HG03066 (cell line): ENCODE measurements around the gene MAFB.

ENCODE experiments used
- ATAC-seq: cut with Tn5 transposase; IDR thresholded peaks from one replicate; pipeline ENCODE4 v1.9.1; 2021; ENCODE audit warnings: low read depth; ENCODE audit not compliant: unreplicated experiment

Gene MAFB

DNA sequence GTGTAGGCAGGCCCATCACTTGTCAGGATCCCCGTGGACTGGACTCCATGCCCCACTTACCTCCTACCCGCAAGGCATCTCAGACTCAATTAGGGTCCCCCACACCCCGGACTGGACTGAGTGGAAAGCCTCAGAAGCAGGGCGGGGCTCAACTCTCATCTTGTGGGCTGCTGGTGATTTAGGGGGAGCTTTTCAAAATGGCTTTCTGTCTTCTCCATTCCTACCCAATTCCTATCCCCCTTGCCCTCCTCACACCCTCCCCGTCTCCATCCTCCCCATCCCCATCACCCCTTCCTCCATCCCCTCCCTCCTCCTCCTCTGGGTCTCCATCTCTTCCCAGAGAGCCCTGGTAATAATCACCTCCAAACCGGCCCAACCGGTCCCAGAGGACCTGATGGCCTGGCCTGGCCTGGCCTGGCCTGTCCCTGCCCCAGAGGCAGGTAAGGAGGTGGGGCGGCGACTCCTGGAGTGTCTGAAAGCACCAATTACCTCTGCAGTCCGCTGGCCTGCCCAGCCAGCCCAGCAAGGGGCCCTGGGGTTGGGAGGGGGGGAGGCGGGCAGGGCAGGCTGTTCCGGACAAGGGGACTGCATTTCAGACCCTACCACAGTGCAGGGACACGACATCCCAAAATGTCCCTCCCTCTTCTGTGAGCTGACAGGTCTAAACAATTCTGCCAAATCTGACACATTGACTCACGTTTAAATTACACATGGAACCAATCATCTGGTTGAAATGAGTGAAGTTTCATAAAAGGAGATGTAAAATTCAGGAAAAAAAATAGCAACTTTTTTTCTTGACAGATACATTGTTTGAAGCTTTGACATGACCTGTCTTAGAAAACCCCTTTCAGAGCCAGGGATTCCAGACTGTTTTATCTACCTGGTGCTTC is 24.8 kb downstream of the MAFB start:
- no peak for ATAC-seq

- ATAC-seq = no peak
Observed at GRCh38 chr20:40663304-40663790, 25.7 kb downstream of the MAFB start.

GRCh38 chr20:40659567-40659966 is 29.5 kb downstream of the MAFB start:
- no peak for ATAC-seq

DNA sequence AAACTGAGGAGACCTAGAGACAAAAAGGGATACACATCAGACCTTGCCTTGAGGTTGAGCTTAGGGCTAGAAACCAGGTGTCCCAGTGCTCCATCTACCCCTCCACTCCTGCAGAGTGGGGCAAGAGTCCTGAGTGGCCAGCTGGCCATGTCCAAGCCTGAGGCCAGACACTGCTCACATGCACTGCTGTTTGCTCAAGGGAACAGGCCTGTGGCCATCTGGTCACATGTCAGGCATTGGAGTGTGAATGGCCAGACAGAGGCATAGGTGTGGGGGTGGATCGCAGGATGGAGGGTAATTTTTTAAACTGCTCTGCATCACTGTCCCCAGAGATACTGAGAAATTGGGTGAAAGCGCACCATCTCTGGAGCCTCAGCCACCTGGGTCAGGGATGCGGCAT is 30.5 kb downstream of the MAFB start:
- no peak for ATAC-seq

- no peak for ATAC-seq
Observed at GRCh38 chr20:40657526-40657925, 31.5 kb downstream of the MAFB start.

DNA sequence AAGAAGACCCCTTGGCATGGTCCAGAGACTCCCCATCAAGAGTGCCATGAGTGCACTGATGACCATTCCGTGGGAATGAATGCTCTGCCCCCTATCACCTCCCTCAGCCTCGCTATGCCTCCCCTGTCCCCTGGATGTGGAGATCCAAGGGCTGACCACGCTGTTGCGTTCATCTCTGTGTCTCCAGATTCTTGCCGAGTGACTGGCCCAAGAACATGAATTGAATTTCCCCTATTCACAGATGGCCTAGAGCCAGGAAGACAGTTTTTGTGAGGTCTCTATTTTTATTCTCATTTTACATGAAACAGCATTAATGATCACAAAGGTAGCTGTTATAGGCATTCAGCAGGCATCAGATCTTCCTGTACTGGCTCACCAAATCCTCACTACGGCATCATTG is 33.6 kb downstream of the MAFB start:
- ATAC-seq = no peak

GRCh38 chr20:40654876-40655275 is 34.2 kb downstream of the MAFB start:
- ATAC-seq = no peak

GRCh38 chr20:40652441-40652987 is 36.5 kb downstream of the MAFB start:
- no peak for ATAC-seq

- ATAC-seq = no peak
Observed at GRCh38 chr20:40651151-40651550, 37.9 kb downstream of the MAFB start.

DNA sequence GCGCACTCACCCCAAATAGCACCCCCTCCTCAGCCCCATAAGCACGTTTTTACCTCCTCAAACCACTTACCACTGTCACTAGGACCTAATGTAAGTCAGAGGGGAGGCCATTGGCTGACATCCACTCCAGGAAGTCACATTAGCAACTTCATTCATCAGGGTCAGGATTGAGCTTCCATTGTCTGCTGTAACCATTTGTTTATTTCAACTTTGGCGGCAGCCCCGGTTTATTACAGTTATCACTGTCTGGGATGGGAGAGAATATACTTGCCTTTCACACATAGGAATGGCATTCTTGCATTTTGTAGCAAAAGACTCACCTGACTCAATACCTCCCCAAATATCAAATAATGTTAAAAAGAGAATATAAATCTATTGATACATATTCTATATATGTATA is 38.3 kb downstream of the MAFB start:
- ATAC-seq = no peak

DNA sequence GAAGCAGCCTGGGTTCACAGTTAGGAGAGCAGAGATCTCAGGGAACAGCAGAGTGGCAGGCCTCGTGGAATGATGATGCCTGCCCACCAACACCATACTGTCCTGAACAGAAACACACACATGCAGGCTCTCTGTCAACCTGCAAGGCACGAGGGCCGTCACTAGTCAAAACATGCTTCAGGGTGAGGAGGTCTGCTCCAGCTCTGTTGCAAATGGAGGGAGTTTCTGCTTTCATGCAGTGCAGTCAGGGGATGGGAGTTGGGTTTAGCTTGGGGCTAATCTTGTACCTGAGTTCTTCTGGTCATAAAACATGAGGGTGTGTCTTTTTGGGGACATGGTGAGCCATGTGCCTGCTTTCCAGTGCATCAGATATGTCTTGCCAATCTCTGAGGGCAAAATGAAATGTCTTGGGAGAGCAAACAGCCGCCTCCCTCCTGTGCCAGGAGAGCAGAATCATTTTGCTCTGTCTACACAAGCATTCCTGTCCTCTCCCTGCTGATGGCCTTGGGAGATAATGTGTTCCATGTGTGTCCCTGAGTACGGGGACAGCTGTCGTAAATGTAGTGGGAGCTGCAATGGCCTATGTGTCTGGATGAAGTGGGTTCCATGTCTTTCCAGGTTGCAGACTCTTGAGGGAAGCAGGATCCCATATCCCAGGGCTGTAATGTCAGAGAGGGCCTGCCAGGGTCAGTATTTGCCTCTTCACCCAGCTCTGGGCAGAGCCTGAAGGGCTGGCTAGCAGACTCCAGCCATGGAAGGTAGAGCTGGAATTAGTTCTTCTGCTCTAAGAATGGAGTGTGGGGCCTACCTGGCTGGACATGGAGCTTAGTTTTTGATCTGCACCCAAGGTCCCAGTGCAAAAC is 40.6 kb downstream of the MAFB start:
- ATAC-seq = no peak

DNA sequence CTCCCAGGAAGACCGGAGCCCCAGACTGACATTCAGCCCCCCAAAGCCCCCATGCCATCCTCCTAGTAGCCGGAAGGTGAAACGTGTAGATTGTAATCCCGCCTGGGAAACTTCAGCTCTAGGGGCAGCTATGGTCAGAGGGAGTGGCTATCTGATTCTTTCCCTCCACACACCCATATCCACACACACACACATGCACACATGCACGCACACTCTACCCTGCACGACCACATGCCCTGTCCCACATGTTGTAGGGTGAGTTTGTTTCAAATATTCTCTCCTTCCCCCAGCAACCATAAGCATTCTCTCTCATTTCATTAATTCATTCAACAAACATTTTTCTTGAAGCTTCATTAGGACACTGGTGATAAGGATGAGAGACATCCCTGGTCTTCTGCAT is 42.2 kb downstream of the MAFB start:
- no peak for ATAC-seq

GRCh38 chr20:40646361-40646760 is 42.7 kb downstream of the MAFB start:
- no peak for ATAC-seq

GRCh38 chr20:40644863-40645262 is 44.2 kb downstream of the MAFB start:
- ATAC-seq = no peak

- no peak for ATAC-seq
Observed at GRCh38 chr20:40643891-40644290, 45.1 kb downstream of the MAFB start.

GRCh38 chr20:40641809-40642208 is 47.2 kb downstream of the MAFB start:
- no peak for ATAC-seq

GRCh38 chr20:40641202-40641601 is 47.8 kb downstream of the MAFB start:
- no peak for ATAC-seq

DNA sequence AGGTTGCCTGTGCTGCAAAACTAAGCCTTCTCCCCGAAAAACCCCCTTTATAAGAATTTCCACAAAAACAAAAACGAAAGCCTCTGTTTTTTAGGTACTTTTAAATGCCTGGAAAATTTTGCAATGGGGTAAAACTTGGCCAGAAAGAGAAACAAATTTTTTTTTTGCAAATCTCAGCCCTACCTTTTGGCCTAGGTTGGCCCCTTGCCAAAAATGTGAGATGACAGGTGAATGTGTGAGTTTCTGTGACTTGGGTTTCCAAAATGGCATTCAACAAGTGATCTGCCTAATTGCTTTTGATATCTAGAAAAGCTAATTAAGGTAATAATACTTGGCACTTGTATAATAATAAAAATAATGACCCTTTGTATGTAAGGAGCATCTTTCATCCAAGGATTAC is 48.4 kb downstream of the MAFB start:
- ATAC-seq = no peak

DNA sequence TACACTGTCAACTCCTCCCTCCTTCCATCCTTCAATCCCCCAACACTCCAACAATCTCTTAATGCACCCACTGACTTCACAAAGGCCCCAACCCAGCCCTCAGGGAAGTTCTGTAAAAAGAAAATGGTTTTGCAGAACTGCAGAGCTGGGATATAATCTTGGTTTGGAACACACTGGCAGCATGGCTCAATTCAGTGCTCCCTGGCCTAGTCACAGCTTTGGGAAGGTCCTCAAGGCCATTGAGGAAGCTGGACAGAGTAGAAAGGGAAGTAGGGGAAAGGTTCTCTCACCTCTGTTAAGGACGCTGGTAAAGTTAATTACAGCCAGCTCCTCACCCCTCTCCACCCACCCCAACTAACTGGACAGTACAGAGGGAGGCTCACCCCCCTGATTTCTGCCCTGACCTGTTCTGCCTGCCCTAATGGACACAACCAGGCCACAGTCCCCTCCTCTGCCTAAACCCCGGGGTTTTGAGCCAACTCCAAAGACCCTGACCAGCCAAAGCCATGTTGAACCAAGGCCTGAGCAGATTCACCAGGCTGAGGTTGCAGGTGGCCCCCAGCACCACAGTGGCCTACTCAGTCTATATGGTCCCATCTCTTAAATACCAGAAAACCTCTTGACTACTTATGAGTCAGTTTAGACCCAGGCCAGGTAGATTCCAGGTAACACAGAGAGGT is 49.2 kb downstream of the MAFB start:
- no peak for ATAC-seq

GRCh38 chr20:40639132-40639531 is 49.9 kb downstream of the MAFB start:
- no peak for ATAC-seq

DNA sequence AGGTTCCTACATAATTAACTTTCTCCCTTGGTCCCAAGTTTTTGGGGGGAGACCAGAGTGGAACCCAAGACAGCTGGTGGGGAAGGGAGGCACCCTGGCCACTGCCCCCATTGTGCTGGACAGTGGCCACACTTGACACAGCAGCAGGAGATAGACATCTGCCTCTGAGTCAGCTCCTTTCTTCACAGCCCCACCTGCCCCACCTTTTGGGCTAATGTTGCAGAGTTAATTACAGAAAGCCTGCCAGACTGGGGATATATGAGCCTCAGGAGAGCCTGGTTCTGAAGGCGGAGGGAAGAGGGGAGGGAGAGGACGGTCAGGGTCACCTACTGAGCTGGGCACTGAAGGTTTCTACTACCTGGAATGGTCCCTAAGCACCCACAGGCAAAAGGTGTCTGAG is 50.6 kb downstream of the MAFB start:
- ATAC-seq = no peak
